Esophagus squamous epithelium (tissue), 4 donors: ENCODE data around the gene THOC1.
"Not testable (repeated sequence)": the region's sequence is repeated elsewhere in the genome, so short reads cannot be mapped to it uniquely, and the experiment has no call there.

ENCODE experiments used
- CTCF ChIP-seq, 6 experiments: fragments of 450-650 bp in 4 of 6; fragments of 200-600 bp in 2 of 6; sonication (generic) in 2 of 6; IDR thresholded peaks; one replicate each; pipeline ENCODE4 v1.5.1; 2016 to 2019; ENCODE audit warnings: antibody characterized with exemption in 6 of 6, mild to moderate bottlenecking in 4 of 6, moderate library complexity in 4 of 6
- POLR2A ChIP-seq, 4 donors: fragments of 450-650 bp; IDR thresholded peaks; one replicate each; pipeline ENCODE4 v1.6.1; 2017; ENCODE audit warnings: antibody characterized with exemption in 4 of 4, mild to moderate bottlenecking in 4 of 4, moderate library complexity in 3 of 4

GRCh38 chr18:289970-290369, 22.1 kb upstream of the THOC1 start:
- TF ChIP-seq CTCF, POLR2A (IDR thresholded peaks at IDR 0.05): not testable (repeated sequence)
